ENCODE data around the gene ETNK2.
"Not testable (repeated sequence)": the region's sequence is repeated elsewhere in the genome, so short reads cannot be mapped to it uniquely, and the experiment has no call there.

The ETNK2 gene

GRCh38 chr1:204126386-204126785 lies 25.5 kb downstream of the ETNK2 start:
- no peak for DNase-seq (ENCODE audit: low spot score)

GRCh38 chr1:204125759-204126351 lies 26.0 kb downstream of the ETNK2 start:
- DNase-seq (ENCODE audit: low spot score): no peak

GRCh38 chr1:204124639-204125038 lies 27.2 kb downstream of the ETNK2 start:
- no peak for DNase-seq (ENCODE audit: low spot score)

- DNase-seq (ENCODE audit: low spot score): no peak
Observed at GRCh38 chr1:204123376-204123775, 28.5 kb downstream of the ETNK2 start.

GRCh38 chr1:204121840-204122555 lies 29.8 kb downstream of the ETNK2 start:
- DNase-seq (ENCODE audit: low spot score): no peak

GRCh38 chr1:204116539-204116938 lies 35.3 kb downstream of the ETNK2 start:
- no peak for DNase-seq (ENCODE audit: low spot score)

GRCh38 chr1:204115116-204115515 lies 36.7 kb downstream of the ETNK2 start:
- no peak for DNase-seq (ENCODE audit: low spot score)

GRCh38 chr1:204114606-204115005 lies 37.2 kb downstream of the ETNK2 start:
- DNase-seq (ENCODE audit: low spot score): no peak

- no peak for DNase-seq (ENCODE audit: low spot score)
Observed at GRCh38 chr1:204113896-204114295, 37.9 kb downstream of the ETNK2 start.

- DNase-seq (ENCODE audit: low spot score): no peak
Observed at GRCh38 chr1:204112876-204113730, 38.7 kb downstream of the ETNK2 start.

- DNase-seq (ENCODE audit: low spot score): no peak
Observed at GRCh38 chr1:204110894-204111633, 40.8 kb downstream of the ETNK2 start.

- DNase-seq (ENCODE audit: low spot score): no peak
Observed at GRCh38 chr1:204108312-204109141, 43.3 kb downstream of the ETNK2 start.

- DNase-seq (ENCODE audit: low spot score): no peak
Observed at GRCh38 chr1:204107892-204108291, 44.0 kb downstream of the ETNK2 start.

GRCh38 chr1:204106825-204107224 lies 45.0 kb downstream of the ETNK2 start:
- DNase-seq (ENCODE audit: low spot score): no peak

- DNase-seq (ENCODE audit: low spot score): no peak
Observed at GRCh38 chr1:204105131-204105515, 46.7 kb downstream of the ETNK2 start.

- DNase-seq (ENCODE audit: low spot score): no peak
Observed at GRCh38 chr1:204104331-204105130, 47.3 kb downstream of the ETNK2 start.

GRCh38 chr1:204103431-204103741 lies 48.5 kb downstream of the ETNK2 start:
- DNase-seq (ENCODE audit: low spot score): no peak

- no peak for DNase-seq (ENCODE audit: low spot score)
Observed at GRCh38 chr1:204102739-204103430, 49.0 kb downstream of the ETNK2 start.

GRCh38 chr1:204102029-204102611 lies 49.7 kb downstream of the ETNK2 start:
- DNase-seq (ENCODE audit: low spot score): no peak

GRCh38 chr1:204099754-204100153 lies 52.1 kb downstream of the ETNK2 start:
- not testable (repeated sequence) for DNase-seq (ENCODE audit: low spot score)
